Central memory CD8-positive, alpha-beta T cell (primary cell): ENCODE measurements around the gene VSTM2B.

ENCODE experiments used
- ATAC-seq: fragments of 150-1000 bp; cut with Tn5 transposase; replicated peaks from 2 replicates; pipeline ENCODE4 v1.10.0; 2022; ENCODE audit warnings: mild to moderate bottlenecking, moderate FRiP score, moderate number of reproducible peaks; ENCODE audit not compliant: poor library complexity, severe bottlenecking; ENCODE audit errors: extremely low read depth
- DNase-seq, 2 donors: peaks; one replicate each; pipeline ENCODE4 v3.0.0; 2021; ENCODE audit warnings: low spot score in 2 of 2
- H3K27ac Mint-ChIP-seq: one replicate; pipeline ENCODE4 v1.8.0; 2022; ENCODE audit warnings: low read depth, mild to moderate bottlenecking, moderate library complexity, mixed read lengths
- H3K27me3 Mint-ChIP-seq: one replicate; pipeline ENCODE4 v1.8.0; 2022; ENCODE audit warnings: mixed read lengths
- H3K36me3 Mint-ChIP-seq: one replicate; pipeline ENCODE4 v1.8.0; 2022; ENCODE audit warnings: mild to moderate bottlenecking, moderate library complexity, mixed read lengths; ENCODE audit not compliant: insufficient read depth
- H3K4me1 Mint-ChIP-seq: one replicate; pipeline ENCODE4 v1.8.0; 2022; ENCODE audit warnings: mixed read lengths
- H3K4me3 Mint-ChIP-seq: one replicate; pipeline ENCODE4 v1.8.0; 2022; ENCODE audit warnings: mild to moderate bottlenecking, moderate library complexity, mixed read lengths
- H3K9me3 Mint-ChIP-seq: one replicate; pipeline ENCODE4 v1.8.0; 2022; ENCODE audit warnings: mixed read lengths

The VSTM2B gene

GRCh38 chr19:29499921-29500590, 25.7 kb upstream of the VSTM2B start:
- ATAC-seq = no peak
- Mint-ChIP-seq H3K27me3 (peaks cover 27% of the 10 kb centered on the region), H3K4me3 (no peak overlapping the region), H3K36me3 (no peaks in the 10 kb centered on the region), H3K27ac (no peak overlapping the region), H3K9me3 (no peaks in the 10 kb centered on the region), H3K4me1 (no peaks in the 10 kb centered on the region)
- no peak for DNase-seq

DNA sequence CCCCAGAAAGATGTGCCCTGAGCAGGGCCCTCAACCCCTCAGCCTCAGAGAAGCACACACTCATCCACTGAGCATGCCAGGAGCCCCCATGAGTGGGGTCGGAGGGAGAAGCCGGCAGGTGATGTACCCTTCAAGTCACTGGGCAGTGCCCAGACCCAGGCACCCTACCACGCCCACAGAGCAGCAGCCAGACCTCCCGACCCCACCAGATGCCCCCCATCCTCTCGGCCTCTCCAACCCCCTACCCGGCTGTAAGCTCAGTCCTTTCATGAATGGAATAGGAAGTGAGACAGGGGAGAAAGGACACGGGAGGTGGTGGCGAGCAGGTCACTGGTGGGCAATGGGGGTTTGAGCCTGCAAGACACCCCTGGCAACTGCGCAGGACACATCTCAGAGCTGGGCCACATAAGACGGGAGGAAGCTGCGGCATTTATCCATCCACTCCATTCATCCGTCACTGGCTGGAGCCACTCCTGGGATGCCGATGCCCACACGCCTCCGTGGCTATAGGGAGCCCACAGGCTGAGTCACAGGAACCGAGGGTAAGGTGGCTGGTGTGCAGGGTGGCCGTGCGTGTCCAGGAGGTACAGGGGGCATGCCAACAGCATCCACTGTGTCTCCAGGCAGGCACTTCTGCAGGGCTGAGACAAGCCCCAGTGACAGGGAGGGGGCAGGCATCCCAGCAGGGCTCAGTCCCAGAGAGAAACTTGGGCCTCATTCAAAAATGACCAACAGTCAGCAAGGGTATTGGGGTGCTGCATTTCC, 23.8 kb upstream of the VSTM2B start:
- DNase-seq = no peak
- H3K9me3 Mint-ChIP-seq = no peaks in the 10 kb centered on the region
- ATAC-seq = no peak
- H3K4me3 Mint-ChIP-seq = no peak overlapping the region
- H3K4me1 Mint-ChIP-seq = no peaks in the 10 kb centered on the region
- H3K36me3 Mint-ChIP-seq = no peaks in the 10 kb centered on the region
- peaks cover 35% of the 10 kb centered on the region for H3K27me3 Mint-ChIP-seq
- H3K27ac Mint-ChIP-seq = no peak overlapping the region

- Mint-ChIP-seq H3K36me3 (no peaks in the 10 kb centered on the region), H3K9me3 (no peaks in the 10 kb centered on the region), H3K27me3 (peaks cover 40% of the 10 kb centered on the region), H3K4me1 (no peaks in the 10 kb centered on the region), H3K4me3 (no peak overlapping the region), H3K27ac (no peak overlapping the region)
- no peak for ATAC-seq
- no peak for DNase-seq
These were observed 23.3 kb upstream of the VSTM2B start for GRCh38 chr19:29502581-29502850.

GRCh38 chr19:29503140-29503758, 22.5 kb upstream of the VSTM2B start:
- no peak overlapping the region for H3K27ac Mint-ChIP-seq
- DNase-seq = no peak
- no peaks in the 10 kb centered on the region for H3K4me1 Mint-ChIP-seq
- H3K9me3 Mint-ChIP-seq = no peaks in the 10 kb centered on the region
- H3K36me3 Mint-ChIP-seq = no peaks in the 10 kb centered on the region
- no peak for ATAC-seq
- H3K27me3 Mint-ChIP-seq = peaks cover 47% of the 10 kb centered on the region
- no peak overlapping the region for H3K4me3 Mint-ChIP-seq

DNA sequence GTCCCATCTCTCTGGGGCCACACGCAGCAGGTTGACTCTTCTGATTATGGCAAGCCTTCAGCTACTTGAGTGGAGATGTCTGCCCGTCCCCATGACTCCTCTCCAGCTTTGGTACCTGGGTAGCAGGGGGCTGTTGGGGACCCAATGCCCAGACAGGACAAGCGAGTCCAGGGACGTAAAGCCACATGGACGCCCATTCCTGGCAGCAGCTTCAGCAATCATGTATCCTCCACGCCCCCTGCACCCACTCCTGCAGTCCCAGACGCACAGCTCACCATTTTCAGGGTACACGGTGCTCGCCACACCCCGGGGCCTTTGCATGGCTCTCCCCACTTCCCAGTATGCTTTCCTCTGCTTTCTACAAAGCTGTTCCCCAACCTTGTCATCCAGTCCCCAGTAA, 22.0 kb upstream of the VSTM2B start:
- DNase-seq = no peak
- Mint-ChIP-seq H3K4me3 (no peak overlapping the region), H3K4me1 (no peaks in the 10 kb centered on the region), H3K36me3 (no peaks in the 10 kb centered on the region), H3K27ac (no peak overlapping the region), H3K9me3 (no peaks in the 10 kb centered on the region), H3K27me3 (peaks cover 47% of the 10 kb centered on the region)
- ATAC-seq = no peak

DNA sequence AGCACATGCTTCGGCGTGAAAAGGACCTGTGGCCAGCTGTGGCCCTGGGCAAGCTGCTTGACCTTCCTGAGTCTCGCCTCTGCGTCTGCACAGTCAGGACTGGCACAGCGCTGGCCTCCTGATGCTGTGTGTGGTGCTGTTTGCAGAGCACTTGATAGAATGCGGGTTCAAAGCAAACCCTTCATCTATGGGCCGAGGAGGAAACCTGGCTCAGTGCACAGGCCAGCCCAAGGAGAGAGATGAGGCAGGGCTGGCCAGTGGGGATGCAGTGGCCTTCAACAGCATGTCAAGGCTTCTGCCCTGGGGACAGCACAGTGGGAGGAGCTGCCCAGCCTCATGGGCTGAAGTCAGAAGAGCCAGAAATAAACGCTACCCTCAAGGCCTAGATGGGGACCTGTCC, 21.3 kb upstream of the VSTM2B start:
- no peaks in the 10 kb centered on the region for H3K9me3 Mint-ChIP-seq
- no peaks in the 10 kb centered on the region for H3K4me1 Mint-ChIP-seq
- DNase-seq (no peak), ATAC-seq (no peak)
- H3K36me3 Mint-ChIP-seq = no peaks in the 10 kb centered on the region
- no peak overlapping the region for H3K4me3 Mint-ChIP-seq
- H3K27me3 Mint-ChIP-seq = peaks cover 48% of the 10 kb centered on the region
- no peak overlapping the region for H3K27ac Mint-ChIP-seq

DNA sequence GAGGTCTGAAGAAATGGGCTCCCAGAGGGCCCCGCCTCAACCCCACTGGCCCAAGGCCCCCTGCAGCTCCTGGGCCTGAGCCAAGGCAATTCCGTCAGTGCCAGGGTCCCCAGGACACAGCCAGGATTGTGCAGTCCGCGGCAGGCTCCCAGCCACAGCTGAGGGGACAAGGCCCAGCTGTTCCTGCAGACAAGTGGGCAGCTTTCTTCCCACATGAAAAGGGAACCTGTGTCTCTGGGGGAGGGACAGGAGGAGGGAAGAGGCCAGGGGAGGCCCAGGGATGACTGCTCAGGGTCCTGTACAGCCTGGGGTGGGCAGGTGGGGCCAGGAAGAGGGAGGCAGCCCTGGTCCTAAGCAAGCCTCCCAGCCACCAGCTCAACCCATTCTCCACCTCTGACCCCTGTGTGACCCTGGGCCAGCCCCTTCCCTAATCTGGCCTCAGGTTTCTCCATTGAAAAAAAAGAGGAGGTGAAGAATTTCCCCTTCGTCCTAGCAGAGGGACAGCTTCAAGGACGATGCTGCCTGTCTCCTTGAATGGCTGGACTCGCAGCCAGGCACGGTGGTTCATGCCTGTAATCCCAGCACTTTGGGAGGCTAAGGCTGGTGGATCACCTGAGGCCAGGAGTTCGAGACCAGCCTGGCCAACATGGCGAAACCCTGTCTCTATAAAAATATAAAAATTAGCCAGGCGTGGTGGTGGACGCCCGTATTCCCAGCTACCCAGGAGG, 20.5 kb upstream of the VSTM2B start:
- no peak for ATAC-seq
- H3K4me3 Mint-ChIP-seq = no peak overlapping the region
- H3K9me3 Mint-ChIP-seq = no peaks in the 10 kb centered on the region
- H3K4me1 Mint-ChIP-seq = no peaks in the 10 kb centered on the region
- no peak for DNase-seq
- no peak overlapping the region for H3K27ac Mint-ChIP-seq
- H3K27me3 Mint-ChIP-seq = peaks cover 56% of the 10 kb centered on the region
- H3K36me3 Mint-ChIP-seq = no peaks in the 10 kb centered on the region

GRCh38 chr19:29506619-29506911, 19.2 kb upstream of the VSTM2B start:
- ATAC-seq (no peak), DNase-seq (no peak)
- no peak overlapping the region for H3K27ac Mint-ChIP-seq
- no peak overlapping the region for H3K4me3 Mint-ChIP-seq
- H3K4me1 Mint-ChIP-seq = no peaks in the 10 kb centered on the region
- H3K36me3 Mint-ChIP-seq = no peaks in the 10 kb centered on the region
- no peaks in the 10 kb centered on the region for H3K9me3 Mint-ChIP-seq
- H3K27me3 Mint-ChIP-seq = peaks cover 67% of the 10 kb centered on the region

- Mint-ChIP-seq H3K27ac (no peak overlapping the region), H3K27me3 (peaks cover 74% of the 10 kb centered on the region), H3K9me3 (no peaks in the 10 kb centered on the region), H3K36me3 (no peaks in the 10 kb centered on the region), H3K4me1 (no peaks in the 10 kb centered on the region), H3K4me3 (no peak overlapping the region)
- DNase-seq (no peak), ATAC-seq (no peak)
These were observed 18.5 kb upstream of the VSTM2B start for GRCh38 chr19:29507081-29507860.

GRCh38 chr19:29508181-29508580, 17.6 kb upstream of the VSTM2B start:
- peaks cover 83% of the 10 kb centered on the region for H3K27me3 Mint-ChIP-seq
- H3K9me3 Mint-ChIP-seq = no peaks in the 10 kb centered on the region
- no peak overlapping the region for H3K4me3 Mint-ChIP-seq
- ATAC-seq (no peak), DNase-seq (no peak)
- H3K4me1 Mint-ChIP-seq = no peaks in the 10 kb centered on the region
- H3K27ac Mint-ChIP-seq = no peak overlapping the region
- no peaks in the 10 kb centered on the region for H3K36me3 Mint-ChIP-seq

GRCh38 chr19:29509456-29509855, 16.3 kb upstream of the VSTM2B start:
- H3K27ac Mint-ChIP-seq = no peak overlapping the region
- H3K27me3 Mint-ChIP-seq = peaks cover 74% of the 10 kb centered on the region
- no peak for ATAC-seq

DNA sequence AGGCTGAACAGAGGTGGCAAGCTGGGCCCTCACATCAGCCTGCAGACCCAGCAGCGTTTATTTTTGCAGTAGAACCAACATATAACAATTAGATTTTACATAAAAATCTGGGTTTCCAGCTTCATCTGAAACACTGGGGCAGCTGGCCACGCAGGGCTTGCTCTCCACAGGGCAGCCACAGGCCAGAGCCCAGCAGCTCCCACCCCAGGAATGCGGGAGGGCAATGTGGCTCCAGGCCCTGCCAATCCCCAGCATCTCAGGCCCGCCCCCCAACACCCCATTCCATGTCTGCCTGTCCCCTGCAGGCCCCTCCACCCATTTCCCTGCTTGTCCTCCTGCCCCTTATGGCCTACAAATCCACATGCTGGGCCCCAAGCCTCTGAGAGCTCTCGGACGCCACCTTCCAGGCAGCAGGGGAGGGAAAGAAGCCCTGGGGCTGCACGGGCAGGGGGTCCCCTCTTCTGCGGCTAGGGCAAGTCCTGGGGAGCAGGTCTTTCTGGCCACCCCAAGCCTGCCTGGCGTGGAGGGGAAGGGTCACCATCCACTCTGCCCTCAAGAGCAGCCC, 15.0 kb upstream of the VSTM2B start:
- H3K36me3 Mint-ChIP-seq = peaks cover 1% of the 10 kb centered on the region
- ATAC-seq (no peak), DNase-seq (no peak)
- H3K4me3 Mint-ChIP-seq = no peak overlapping the region
- no peaks in the 10 kb centered on the region for H3K9me3 Mint-ChIP-seq
- no peaks in the 10 kb centered on the region for H3K4me1 Mint-ChIP-seq
- H3K27ac Mint-ChIP-seq = no peak overlapping the region
- H3K27me3 Mint-ChIP-seq = peaks cover 73% of the 10 kb centered on the region

More at GRCh38 chr19:29509456-29509855, 16.3 kb upstream of the VSTM2B start:
- Mint-ChIP-seq H3K9me3 (no peaks in the 10 kb centered on the region), H3K36me3 (peaks cover under 1% of the 10 kb centered on the region), H3K4me3 (no peak overlapping the region), H3K4me1 (no peaks in the 10 kb centered on the region)
- DNase-seq = no peak
